Activated gamma-delta T cell (primary cell): ENCODE results near the gene ART4.

Source experiments
- DNase-seq: peaks from one replicate; lab custom pipeline; 2025; lab: John Stamatoyannopoulos, UW
- total RNA-seq, 2 donors: gene quantifications; one replicate each; lab custom pipeline; 2026; lab: John Stamatoyannopoulos, UW

Gene ART4, protein sequence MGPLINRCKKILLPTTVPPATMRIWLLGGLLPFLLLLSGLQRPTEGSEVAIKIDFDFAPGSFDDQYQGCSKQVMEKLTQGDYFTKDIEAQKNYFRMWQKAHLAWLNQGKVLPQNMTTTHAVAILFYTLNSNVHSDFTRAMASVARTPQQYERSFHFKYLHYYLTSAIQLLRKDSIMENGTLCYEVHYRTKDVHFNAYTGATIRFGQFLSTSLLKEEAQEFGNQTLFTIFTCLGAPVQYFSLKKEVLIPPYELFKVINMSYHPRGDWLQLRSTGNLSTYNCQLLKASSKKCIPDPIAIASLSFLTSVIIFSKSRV
- 0 reads per million in 2 donors for total RNA-seq

DNA sequence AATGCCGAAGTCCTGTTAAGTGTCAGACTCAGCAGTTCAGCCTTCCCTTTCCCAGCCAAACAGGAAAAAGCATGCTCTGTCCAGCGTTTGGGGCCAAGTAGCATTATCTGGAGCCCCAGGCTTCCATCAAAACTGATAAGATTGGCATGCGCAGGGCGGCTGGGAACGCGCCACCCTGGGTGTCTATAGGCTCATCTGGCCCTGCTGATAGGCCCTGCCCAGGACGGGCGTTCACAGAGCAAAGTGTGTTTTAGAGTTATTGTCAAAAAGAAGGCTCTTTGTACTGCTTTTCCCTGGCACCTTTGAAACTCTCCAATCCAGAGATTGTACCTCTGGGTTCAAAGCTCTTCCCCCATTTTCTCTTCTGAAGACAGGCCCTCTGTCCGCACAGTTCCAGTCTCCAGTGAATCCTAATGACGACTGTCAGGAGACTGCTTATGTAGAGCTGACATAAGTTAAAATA lies at the start of gene ART4:
TSS of gene ART4 (minus strand) at position 102 of the 463 bp plus-strand sequence. CDS start 413 bp downstream, outside the sequence.
- no peak for DNase-seq

DNA sequence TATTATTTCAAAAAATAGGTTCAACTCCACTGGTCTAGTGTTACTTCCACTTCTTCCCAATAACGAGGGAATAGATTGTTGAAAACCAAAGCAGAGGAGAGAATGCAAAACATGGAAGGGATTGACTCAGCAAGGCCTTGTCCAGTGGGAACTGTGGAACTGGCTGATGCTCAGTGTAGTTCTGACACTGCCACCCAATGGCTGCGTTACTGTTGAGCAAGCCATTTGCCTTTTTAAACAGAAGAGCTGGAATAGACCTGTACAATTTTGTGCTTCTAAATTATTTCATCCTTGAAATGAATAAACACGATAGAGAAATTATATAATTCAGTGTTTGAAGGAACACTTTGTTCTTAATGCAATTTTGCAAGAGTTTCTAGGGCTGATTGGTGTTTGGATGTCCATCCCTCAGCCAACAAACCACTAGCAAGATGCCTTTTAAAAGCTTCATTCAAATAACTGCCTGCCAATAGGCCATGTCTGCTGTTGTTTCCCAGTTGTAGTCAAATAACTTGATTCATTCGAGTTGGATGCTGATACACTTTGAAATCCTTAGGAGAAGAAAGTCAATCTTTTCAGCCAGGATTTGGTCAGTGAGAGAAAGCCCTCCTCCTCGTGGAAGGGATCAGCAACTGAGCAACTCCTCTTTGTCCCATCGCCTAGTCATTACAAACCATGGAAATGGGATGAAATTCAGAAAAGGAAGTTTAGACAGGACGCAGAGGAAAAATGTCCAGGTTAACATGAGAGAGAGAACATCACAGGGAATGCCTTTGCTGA lies 49.6 kb upstream of the ART4 start:
- DNase-seq, result no peak

DNA sequence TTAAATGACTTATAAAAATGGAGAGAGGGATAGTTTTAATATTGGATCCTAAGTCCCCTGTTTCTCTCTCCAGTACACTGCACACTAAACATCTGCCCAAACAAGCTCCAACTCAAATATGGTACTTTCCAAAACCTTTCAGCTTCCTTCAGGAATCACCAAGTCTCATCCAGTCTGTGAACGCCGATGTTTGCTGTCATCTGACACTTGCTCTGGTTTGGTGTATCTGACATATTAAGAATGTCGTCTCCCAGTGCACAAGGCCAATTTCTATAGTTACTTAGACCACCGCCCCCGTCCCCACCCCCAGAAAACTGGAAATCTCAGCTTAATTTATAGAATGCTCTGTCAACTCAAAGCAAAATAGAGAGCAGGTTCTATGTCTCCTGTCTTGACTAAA lies 47.4 kb upstream of the ART4 start:
- no peak for DNase-seq

DNA sequence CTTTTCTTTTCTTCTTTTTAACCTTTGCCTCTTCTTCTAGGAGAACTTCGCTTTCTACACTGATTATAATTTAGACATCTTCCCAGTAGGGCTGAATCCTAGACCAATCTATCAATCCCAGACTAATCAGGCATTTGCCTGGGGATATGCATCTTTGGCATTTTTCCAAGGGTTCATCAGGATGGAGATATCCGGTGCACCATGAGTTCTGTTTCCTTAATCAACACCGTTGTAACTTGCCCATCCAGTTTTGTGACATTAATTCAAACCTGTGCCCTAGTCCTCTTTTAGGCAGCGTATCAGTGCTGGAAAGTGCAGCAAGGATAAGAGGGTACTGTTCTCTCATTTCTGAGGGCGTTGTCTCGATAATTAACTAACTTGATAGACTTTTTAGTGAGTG lies 42.9 kb upstream of the ART4 start:
- no peak for DNase-seq

DNA sequence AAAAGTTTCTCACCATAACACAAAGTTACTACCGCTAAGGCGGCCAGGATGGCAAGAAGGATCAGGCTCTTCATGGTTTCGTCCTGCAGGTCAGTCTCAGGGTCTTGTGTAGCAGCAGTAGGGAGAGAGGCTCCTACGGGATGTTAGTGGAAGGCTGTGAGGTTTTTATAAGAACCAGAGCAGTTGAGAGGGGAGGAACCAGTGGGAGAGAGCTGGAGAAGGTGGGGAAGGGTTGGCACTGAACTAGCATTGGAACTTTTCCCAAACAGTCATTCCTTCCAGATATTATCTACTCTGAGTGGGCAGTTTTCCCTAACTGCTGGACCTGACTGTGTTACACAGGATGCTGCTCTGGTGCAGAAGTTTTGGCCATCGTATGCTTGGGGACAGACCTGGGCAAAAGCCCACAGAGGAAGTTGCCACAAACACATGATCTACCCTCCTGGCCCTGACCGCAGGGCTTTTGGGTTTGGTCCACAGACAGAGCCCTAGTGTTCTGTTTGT lies 42.4 kb upstream of the ART4 start, which contains the start of gene MGP:
TSS of gene MGP (minus strand) at position 137 of the 504 bp plus-strand sequence. CDS start at position 74, 63 bp downstream.
- DNase-seq, result no peak

DNA sequence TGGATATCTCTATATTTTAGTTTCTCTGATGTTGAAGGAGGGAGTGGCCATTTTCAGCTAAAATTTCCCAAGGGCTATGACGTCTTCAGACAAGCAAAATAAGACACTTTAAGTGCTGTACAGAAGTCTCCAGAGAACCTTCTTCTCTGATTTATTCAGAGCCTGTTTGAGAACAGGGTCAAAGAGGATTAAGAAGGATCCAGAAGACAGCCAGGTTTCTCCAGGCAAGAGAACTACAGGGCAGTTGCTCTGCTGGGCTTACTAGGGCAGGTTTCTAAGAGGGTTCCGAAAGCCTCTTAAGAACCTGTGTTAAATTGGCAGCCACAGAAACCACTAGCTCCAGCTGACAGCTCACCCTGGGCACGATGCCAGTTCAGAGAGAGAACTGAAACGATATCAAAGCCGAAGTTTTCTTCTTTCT lies 41.1 kb upstream of the ART4 start:
- DNase-seq, result no peak

DNA sequence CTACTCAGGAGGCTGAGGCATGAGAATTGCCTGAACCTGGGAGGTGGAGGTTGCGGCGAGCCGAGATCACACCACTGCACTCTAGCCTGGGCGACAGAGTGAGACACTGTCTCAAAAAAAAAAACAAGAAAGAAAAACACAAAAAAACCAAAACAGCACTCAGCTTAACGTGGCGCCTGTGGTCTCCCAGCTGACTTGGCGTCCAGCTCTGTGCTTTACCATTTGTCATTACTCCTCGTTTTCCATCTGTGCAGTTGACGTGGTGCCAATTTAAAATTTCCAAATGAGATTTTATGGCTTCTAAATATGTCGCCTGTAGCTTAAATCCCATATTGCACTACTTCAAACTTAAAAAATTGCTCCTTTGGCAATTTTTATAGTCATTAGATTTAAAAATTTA lies 40.4 kb upstream of the ART4 start:
- DNase-seq, result no peak

DNA sequence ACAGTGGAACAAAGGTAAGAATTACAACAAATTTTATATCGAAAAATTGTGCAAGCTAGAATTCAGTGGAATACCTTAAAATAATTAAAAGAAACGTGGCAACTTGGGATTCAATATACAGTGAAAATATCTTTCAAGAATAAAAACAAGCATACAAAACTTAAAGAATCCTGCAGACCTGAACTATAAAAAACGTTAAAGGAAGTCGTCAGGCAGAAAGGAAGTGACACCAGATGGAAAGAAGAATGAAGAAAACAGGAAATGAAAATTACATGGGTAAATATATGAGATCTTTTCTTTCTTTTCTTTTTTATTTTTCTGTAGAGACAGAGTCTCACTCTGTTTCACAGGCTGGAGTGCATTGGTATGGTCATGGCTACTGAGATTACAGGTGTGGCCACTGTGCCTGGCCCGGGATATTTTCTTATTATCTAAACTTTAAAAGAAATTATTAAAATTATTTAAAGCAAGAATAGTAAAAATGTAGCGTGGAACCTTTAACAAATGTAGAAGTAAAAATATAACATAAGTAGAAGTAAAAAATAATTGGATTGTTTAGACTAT lies 37.6 kb upstream of the ART4 start:
- DNase-seq, result no peak

DNA sequence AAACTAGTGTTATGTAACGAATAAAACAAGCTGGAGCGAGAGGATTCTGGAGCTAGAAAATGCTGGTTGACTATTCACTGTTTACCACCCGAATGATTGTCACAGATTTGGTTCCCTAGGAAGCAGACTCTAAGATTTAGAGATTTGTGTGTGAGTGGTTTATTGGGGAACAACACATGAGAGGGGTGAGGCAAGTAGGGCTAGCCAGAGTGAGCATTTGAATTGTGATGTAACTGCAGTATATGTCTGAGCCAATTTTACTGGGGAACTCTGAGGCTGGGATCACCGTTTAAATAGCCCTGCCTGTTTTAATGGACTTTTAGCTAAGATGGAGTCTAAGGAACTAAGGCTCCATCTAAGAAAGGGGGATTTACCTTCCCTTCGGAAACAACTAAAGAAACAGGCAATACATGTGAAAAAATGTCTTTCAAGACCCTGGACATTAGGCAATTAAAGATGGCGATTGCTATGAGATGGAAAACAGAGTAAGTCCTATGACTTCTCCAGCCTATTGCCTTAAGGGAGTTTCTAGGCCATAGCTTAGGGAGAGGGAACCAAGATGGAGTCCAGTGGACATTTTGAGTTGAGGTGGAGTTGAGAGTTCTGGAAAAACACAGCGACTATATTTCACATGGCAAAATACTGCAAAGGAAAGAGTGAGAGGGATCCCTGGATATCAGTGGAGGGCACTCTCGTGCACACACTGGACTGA lies 36.1 kb upstream of the ART4 start:
- DNase-seq, result no peak

DNA sequence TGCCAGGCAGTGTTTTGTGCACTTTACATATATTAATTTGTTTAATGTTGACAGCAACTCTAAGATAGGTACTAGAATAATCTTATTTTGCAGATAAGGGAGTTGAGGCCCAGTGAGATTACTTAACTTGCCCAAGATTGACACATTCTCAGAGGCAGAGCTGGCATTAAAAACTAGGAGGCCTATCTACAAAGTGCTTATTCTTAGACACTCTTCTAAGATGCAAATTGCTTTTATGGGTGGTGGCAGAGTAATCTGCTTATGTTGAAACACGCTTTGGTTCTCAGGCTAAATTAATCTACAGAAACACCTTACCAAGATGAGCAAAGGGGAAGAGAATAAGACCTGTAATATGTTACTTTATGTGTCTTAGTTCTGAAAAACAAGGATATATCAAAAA lies 35.2 kb upstream of the ART4 start:
- no peak for DNase-seq

DNA sequence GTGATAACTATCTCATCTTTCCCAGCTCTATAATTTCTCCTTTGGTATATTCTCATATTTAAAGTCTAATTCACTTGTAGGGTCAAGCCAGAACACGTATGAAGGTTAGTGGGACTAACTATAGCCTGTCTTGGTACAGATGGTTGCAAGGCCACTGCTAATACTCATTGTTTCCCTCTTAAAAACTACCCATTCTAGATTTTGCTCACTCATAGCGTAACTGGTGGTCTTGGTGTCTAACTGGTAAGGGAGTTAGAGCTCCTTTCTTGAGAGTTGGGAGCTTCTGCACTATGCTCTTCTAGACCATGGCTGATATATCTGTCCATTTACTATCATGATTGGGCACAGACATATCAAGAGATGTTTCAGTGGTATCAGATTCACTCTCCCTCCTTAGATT lies 33.5 kb upstream of the ART4 start:
- no peak for DNase-seq

DNA sequence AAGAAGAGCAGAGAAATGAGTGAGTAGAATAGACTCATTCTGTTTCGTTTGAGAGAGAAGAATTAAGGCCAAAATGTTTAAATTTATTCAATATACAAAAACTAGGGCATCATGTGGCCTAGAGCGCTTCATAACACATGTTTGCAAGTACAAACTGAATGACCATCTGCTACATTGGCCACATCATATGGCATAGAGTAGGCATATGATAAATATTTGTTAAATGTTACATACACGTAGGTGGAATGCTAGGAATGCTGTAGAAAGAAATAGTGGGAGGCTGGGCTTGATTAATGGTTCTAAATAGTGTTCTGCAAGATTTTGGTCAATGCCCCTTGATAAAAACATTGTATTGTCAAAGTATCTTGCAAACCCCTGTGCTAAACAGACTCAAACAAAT lies 31.6 kb upstream of the ART4 start:
- DNase-seq, result no peak

DNA sequence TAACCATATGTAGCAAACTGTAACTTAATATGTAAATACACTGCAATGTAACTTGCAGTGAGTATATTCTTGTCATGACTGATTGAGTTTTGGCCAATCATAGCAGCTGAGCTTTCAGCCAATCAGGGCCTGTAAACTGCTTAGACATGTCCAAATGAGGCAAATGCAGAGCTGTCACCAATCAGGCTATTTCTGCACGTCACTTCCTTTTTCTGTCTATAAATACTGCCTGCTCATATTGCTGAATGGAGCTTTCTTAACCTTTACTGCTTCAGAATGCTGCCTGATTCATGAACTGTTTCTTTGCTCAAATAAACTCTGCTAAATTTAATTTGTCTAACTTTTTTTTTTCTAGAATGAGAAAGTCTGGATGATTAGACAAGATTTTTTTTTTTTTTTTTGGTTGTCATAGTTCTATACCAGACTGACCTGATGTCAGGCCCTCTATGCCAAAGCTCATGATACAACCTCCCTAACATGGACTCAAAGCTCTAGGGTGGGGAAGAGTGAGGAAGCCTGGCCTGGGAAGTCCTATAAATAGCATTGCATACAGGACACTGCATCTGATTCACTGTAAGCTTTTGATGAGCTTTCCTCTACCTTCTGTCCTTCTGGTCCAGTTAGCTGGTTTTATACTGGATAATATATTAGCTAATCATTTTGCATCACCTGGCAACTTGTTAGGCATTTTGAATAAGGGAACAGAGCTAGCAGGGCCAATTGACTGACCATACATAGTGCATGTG lies 30.3 kb upstream of the ART4 start:
- no peak for DNase-seq

DNA sequence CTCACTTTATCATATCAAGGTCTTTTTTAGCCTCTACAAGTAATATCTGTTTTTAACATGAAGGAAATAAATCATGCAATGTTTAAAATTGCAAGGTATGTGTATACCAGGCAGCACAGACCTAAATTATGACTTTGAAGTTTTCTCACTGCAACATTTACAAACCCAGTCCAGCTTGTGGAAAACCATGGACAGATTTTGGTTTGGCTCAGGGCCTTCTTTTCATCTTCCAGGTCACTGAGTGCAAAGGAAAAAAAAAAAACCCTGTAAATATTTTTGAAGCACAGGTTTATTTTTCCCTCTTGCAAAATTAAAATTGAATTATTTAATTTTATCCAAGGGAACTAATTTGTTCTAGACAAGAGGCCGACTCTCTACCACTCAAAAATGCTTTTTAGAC lies 28.6 kb upstream of the ART4 start:
- no peak for DNase-seq

DNA sequence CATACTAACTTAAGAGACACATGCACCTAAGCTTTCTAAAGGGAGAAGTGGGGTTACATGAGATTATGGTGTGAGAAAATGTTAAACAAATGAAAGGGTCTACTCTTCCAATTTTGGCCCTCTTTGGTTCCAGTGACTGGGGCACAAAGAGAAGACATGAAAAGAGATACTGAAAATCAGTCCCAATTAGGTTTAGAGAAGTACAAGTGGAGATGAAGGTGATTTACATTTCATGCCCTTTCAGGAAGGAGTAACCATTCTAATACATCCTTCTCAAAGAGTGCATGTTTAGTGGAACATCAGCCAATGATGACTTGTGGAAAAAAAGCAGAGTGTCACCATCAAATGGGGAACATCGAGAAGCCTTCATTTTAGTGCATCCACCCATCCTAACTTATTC lies 27.9 kb upstream of the ART4 start:
- DNase-seq, result no peak

DNA sequence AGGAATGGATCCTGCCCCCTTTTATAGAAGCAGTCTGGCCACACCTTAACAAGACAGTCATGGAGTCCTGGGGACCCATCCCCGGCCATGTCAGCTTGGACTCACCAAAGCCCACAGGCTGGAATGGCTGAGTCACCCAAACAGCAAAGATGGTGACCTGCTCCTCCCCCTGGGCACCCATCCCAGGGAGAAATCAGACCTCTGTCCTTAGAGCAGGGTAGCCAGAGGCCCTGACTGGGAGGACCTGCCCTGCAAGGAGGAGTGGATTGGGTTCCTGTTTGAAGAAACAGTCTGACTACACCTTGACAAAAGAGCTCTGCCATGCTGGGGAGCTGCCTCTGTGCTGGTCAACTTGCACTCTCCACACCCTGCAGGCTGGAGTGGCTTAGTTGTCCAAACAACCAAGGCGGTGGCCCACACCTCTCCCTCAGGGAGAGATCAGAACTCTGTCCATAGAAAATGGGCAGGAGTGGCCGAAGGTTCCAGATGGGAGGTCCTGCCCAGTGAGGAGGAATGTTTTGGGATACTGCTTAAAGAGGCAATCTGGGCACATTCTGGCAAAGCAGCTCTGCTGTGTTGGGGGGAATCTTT lies 25.7 kb upstream of the ART4 start:
- no peak for DNase-seq

DNA sequence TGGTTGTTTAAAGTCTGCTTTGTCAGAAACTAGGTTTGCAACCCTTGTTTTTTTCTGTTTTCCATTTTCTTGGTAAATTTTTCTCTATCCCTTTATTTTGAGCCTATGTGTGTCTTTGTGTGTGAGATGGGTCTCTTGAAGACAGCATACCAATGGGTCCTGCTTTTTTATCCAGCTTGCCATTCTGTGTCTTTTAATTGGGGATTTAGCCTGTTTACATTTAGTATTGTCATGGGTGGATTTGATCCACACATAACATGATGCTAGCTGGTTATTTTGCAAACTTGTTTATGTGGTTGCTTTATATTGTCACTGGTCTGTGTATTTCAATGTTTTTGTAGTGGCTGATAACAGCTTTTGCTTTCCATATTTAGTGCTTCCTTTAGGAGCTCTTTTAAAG lies 17.2 kb upstream of the ART4 start:
- no peak for DNase-seq

DNA sequence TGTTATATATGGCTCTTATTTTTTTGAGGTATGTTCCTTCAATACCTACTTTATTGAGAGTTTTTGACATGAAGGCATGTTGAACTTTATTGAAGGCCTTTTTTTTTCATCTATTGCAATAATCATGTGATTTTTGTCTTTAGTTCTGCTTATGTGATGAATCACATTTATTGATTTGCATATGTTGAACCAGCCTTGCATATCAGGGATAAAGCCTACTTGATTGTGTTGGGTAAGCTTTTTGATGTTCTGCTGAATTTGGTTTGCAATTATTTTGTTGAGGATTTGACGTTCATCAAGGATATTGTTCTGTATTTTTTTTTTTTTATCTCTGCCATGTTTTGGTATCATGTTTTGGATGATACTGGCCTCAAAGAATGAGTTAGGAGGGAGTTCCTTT lies 15.2 kb upstream of the ART4 start:
- no peak for DNase-seq

DNA sequence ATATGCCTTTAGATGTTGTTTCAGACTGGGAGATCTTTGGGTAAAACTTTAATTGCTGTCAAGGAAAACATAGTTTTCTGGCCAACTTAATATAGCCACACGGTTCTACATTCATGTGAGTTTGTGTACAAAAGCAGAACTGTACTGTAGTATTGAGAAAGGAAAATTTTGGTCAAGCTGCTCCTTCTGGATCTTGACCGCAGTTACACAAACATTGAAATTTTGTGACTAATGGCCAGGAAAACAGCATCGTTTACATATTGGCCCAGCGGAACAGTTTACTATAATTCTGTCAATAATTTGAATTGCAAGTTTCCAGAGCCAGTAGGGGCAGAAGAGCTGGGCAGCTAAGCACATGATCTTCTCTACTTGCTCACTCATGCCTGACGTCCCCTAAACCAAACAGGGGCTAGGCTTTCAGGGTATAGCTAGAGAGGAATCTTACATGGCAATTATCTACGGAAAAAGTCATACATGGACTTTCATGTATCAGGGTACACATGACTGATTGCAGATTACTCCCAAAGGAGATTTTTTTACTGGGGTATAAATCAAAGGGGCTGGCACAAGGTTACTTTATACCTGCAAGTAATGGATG lies 11.4 kb upstream of the ART4 start:
- no peak for DNase-seq

DNA sequence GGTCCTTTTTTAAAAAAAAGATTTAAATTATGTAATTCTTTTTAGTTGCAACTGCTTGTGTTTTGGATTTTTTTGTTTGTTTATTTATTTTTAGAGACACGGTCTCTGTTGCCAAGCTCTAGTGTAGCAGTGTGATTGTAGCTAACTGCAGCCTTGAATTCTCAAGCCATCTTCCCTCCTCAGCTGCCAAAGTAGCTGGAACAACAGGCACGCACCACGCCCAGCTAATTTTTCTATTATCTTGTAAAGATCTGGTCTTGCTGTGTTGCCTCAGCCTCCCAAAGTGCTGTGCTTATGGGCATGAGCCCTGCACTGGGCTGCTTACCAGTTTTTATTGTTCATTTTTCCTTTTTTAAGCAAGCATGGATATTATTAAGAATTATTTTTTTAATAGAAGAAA lies 10.6 kb upstream of the ART4 start:
- DNase-seq, result no peak

DNA sequence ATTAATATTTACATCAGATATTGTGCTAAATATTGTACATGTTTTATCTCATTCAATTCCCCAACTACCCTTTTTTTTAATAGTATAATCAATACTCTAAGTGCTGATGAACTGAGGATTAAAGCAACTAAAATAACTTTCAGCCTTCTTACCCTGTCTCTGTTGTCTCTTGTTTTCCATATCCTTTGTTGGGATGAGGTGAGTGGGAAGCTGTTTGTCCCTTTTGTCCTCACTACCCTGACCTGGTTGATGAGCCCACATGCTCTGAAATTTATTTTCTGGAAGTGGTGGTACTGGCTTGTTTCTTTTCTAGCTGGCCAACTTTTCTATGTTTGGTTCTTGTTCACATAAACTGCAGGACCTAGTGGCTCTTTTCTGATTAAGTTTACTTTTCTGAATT lies 9.6 kb upstream of the ART4 start:
- no peak for DNase-seq
